GM06990 (cell line): ENCODE measurements around the gene KRT32.

Experiments
- DNase-seq: peaks from one replicate; pipeline ENCODE4 v3.0.0-alpha.2; 2011; ENCODE audit not compliant: insufficient read length; ENCODE audit errors: extremely low read depth
- H3K27me3 ChIP-seq: replicated peaks from 2 replicates; pipeline ENCODE4 v1.6.0; 2011; ENCODE audit warnings: low read length; ENCODE audit not compliant: control insufficient read depth, insufficient read depth
- H3K36me3 ChIP-seq: 2 replicates; pipeline ENCODE4 v1.5.1; 2011; ENCODE audit warnings: low read length; ENCODE audit not compliant: control insufficient read depth, insufficient read depth
- H3K4me3 ChIP-seq: replicated peaks from 2 replicates; pipeline ENCODE4 v1.5.1; 2011; ENCODE audit warnings: low read depth, mild to moderate bottlenecking, control low read depth, low read length
- CTCF ChIP-seq: IDR thresholded peaks from 2 replicates; pipeline ENCODE4 v1.5.1; 2011; ENCODE audit warnings: low read length, control low read depth, mild to moderate bottlenecking, inconsistent platforms; ENCODE audit not compliant: insufficient read depth, poor library complexity, severe bottlenecking

Gene KRT32

GRCh38 chr17:41411072-41411840, 55.9 kb downstream of the KRT32 start:
- Histone ChIP-seq H3K36me3 (no peaks in the 10 kb centered on the region), H3K27me3 (no peaks in the 10 kb centered on the region), H3K4me3 (no peak overlapping the region)
- TF ChIP-seq CTCF = no peak
- DNase-seq = no peak
